ENCODE measurements around the gene ANK2.

ANK2 gene

GRCh38 chr4:113116414-113117357, 67.2 kb downstream of the ANK2 start:
- H3K9ac ChIP-seq (ENCODE audit: low read depth, low read length): no peak overlapping the region
- H3K36me3 ChIP-seq (ENCODE audit: insufficient read depth, low read length): no peaks in the 10 kb centered on the region
- no peak overlapping the region for H3K4me2 ChIP-seq (ENCODE audit: insufficient read depth, low read length)
- no peaks in the 10 kb centered on the region for H3K27me3 ChIP-seq (ENCODE audit: insufficient read depth, low read length, poor library complexity)
- H2AFZ ChIP-seq (ENCODE audit: low read depth, low read length): no peak overlapping the region
- no peak for DNase-seq
- H4K20me1 ChIP-seq (ENCODE audit: insufficient read depth, low read length): no peaks in the 10 kb centered on the region
- no peak overlapping the region for H3K4me3 ChIP-seq (ENCODE audit: low read depth in 1 of 2, low read length in 2 of 2)
- no peaks in the 10 kb centered on the region for H3K79me2 ChIP-seq (ENCODE audit: insufficient read depth, low read length)
- TF ChIP-seq, protein P1, sequence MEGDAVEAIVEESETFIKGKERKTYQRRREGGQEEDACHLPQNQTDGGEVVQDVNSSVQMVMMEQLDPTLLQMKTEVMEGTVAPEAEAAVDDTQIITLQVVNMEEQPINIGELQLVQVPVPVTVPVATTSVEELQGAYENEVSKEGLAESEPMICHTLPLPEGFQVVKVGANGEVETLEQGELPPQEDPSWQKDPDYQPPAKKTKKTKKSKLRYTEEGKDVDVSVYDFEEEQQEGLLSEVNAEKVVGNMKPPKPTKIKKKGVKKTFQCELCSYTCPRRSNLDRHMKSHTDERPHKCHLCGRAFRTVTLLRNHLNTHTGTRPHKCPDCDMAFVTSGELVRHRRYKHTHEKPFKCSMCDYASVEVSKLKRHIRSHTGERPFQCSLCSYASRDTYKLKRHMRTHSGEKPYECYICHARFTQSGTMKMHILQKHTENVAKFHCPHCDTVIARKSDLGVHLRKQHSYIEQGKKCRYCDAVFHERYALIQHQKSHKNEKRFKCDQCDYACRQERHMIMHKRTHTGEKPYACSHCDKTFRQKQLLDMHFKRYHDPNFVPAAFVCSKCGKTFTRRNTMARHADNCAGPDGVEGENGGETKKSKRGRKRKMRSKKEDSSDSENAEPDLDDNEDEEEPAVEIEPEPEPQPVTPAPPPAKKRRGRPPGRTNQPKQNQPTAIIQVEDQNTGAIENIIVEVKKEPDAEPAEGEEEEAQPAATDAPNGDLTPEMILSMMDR (IDR thresholded peaks at IDR 0.05; ENCODE audit: borderline replicate concordance, extremely low read depth, low read length, poor library complexity, severe bottlenecking): no peak
- TF ChIP-seq EZH2 (IDR thresholded peaks at IDR 0.05; ENCODE audit: borderline replicate concordance, low read depth, low read length, severe bottlenecking): no peak
- H3K4me1 ChIP-seq (ENCODE audit: insufficient read depth, low read length): no peaks in the 10 kb centered on the region
- H3K27ac ChIP-seq (ENCODE audit: low read length): no peak overlapping the region
- no peak for ATAC-seq (ENCODE audit: insufficient read depth, low read depth)
- no peaks in the 10 kb centered on the region for H3K9me3 ChIP-seq (ENCODE audit: insufficient read depth, low read length, severe bottlenecking)

- TF ChIP-seq EZH2 (IDR thresholded peaks at IDR 0.05; ENCODE audit: borderline replicate concordance, low read depth, low read length, severe bottlenecking): no peak
- TF ChIP-seq, protein P1 (IDR thresholded peaks at IDR 0.05; ENCODE audit: borderline replicate concordance, extremely low read depth, low read length, poor library complexity, severe bottlenecking): no peak
- no peak overlapping the region for H3K4me3 ChIP-seq (ENCODE audit: low read depth in 1 of 2, low read length in 2 of 2)
- no peaks in the 10 kb centered on the region for H3K4me1 ChIP-seq (ENCODE audit: insufficient read depth, low read length)
- no peak overlapping the region for H2AFZ ChIP-seq (ENCODE audit: low read depth, low read length)
- no peaks in the 10 kb centered on the region for H4K20me1 ChIP-seq (ENCODE audit: insufficient read depth, low read length)
- no peaks in the 10 kb centered on the region for H3K27me3 ChIP-seq (ENCODE audit: insufficient read depth, low read length, poor library complexity)
- H3K27ac ChIP-seq (ENCODE audit: low read length): no peak overlapping the region
- ATAC-seq (ENCODE audit: insufficient read depth, low read depth) (no peak), DNase-seq (no peak)
- no peaks in the 10 kb centered on the region for H3K79me2 ChIP-seq (ENCODE audit: insufficient read depth, low read length)
- no peaks in the 10 kb centered on the region for H3K9me3 ChIP-seq (ENCODE audit: insufficient read depth, low read length, severe bottlenecking)
- H3K4me2 ChIP-seq (ENCODE audit: insufficient read depth, low read length): no peak overlapping the region
- H3K9ac ChIP-seq (ENCODE audit: low read depth, low read length): no peak overlapping the region
- H3K36me3 ChIP-seq (ENCODE audit: insufficient read depth, low read length): no peaks in the 10 kb centered on the region
Measured at GRCh38 chr4:113117358-113117702, 67.9 kb downstream of the ANK2 start.

- Histone ChIP-seq H4K20me1 (ENCODE audit: insufficient read depth, low read length) (no peaks in the 10 kb centered on the region), H3K27me3 (ENCODE audit: insufficient read depth, low read length, poor library complexity) (no peaks in the 10 kb centered on the region), H3K4me3 (ENCODE audit: low read depth in 1 of 2, low read length in 2 of 2) (no peak overlapping the region), H3K36me3 (ENCODE audit: insufficient read depth, low read length) (no peaks in the 10 kb centered on the region), H3K9me3 (ENCODE audit: insufficient read depth, low read length, severe bottlenecking) (no peaks in the 10 kb centered on the region), H3K9ac (ENCODE audit: low read depth, low read length) (no peak overlapping the region), H3K4me2 (ENCODE audit: insufficient read depth, low read length) (no peak overlapping the region), H3K4me1 (ENCODE audit: insufficient read depth, low read length) (no peaks in the 10 kb centered on the region), H3K79me2 (ENCODE audit: insufficient read depth, low read length) (no peaks in the 10 kb centered on the region), H2AFZ (ENCODE audit: low read depth, low read length) (no peak overlapping the region), H3K27ac (ENCODE audit: low read length) (no peak overlapping the region)
- TF ChIP-seq EZH2 (IDR thresholded peaks at IDR 0.05; ENCODE audit: borderline replicate concordance, low read depth, low read length, severe bottlenecking): no peak
- TF ChIP-seq, protein P1 (IDR thresholded peaks at IDR 0.05; ENCODE audit: borderline replicate concordance, extremely low read depth, low read length, poor library complexity, severe bottlenecking): no peak
- DNase-seq (no peak), ATAC-seq (ENCODE audit: insufficient read depth, low read depth) (no peak)
Measured at GRCh38 chr4:113122066-113122465, 72.6 kb downstream of the ANK2 start.
